NCI-H345 (cell line): Measurements from ENCODE around the gene ACOT7.
A peak's percentile ranks its signal among the peaks of the same experiment; 100 is the strongest.

Experiments used
- DNase-seq: peaks from one replicate; lab custom pipeline; 2025; lab: John Stamatoyannopoulos, UW

ACOT7 gene

GRCh38 chr1:6361124-6361775, 32.3 kb downstream of the ACOT7 start:
- no peak for DNase-seq

- DNase-seq = no peak
These were observed 33.0 kb downstream of the ACOT7 start for GRCh38 chr1:6360517-6361070.

- DNase-seq = no peak
These were observed 33.5 kb downstream of the ACOT7 start for GRCh38 chr1:6360117-6360496.

- no peak for DNase-seq
These were observed 34.1 kb downstream of the ACOT7 start for GRCh38 chr1:6359216-6360116.

GRCh38 chr1:6358757-6359201, 34.8 kb downstream of the ACOT7 start:
- no peak for DNase-seq

GRCh38 chr1:6358144-6358624, 35.4 kb downstream of the ACOT7 start:
- no peak for DNase-seq

GRCh38 chr1:6357243-6357936, 36.2 kb downstream of the ACOT7 start:
- DNase-seq = no peak

- no peak for DNase-seq
These were observed 37.9 kb downstream of the ACOT7 start for GRCh38 chr1:6355621-6356020.

GRCh38 chr1:6354659-6355317, 38.8 kb downstream of the ACOT7 start:
- no peak for DNase-seq

- DNase-seq = no peak
These were observed 39.5 kb downstream of the ACOT7 start for GRCh38 chr1:6353955-6354658.

- DNase-seq = no peak
These were observed 40.0 kb downstream of the ACOT7 start for GRCh38 chr1:6353619-6353954.

- DNase-seq = no peak
These were observed 41.4 kb downstream of the ACOT7 start for GRCh38 chr1:6352138-6352563.

- peak; percentile 50 for DNase-seq
These were observed 42.0 kb downstream of the ACOT7 start for GRCh38 chr1:6351480-6352137.

- no peak for DNase-seq
These were observed 43.0 kb downstream of the ACOT7 start for GRCh38 chr1:6350416-6351088.

- no peak for DNase-seq
These were observed 44.2 kb downstream of the ACOT7 start for GRCh38 chr1:6349254-6349943.

- DNase-seq = no peak
These were observed 44.9 kb downstream of the ACOT7 start for GRCh38 chr1:6348511-6349191.

- DNase-seq = no peak
These were observed 45.7 kb downstream of the ACOT7 start for GRCh38 chr1:6347641-6348487.

GRCh38 chr1:6345460-6345859, 48.1 kb downstream of the ACOT7 start:
- DNase-seq = no peak
